H1 (cell line): ENCODE data around the gene HAS3. TPM values are rescaled to one million over a fixed set of nuclear protein-coding genes. Genes with fewer than 3 reads are reported as not detected.
"Not testable (repeated sequence)": the region's sequence is repeated elsewhere in the genome, so short reads cannot be mapped to it uniquely, and the experiment has no call there.

Experiments used
- CTCF ChIA-PET: fragments of 300-600 bp; sonication (Branson Sonifier 250); formaldehyde crosslinking; loops from one replicate; lab custom pipeline; 2021; ENCODE audit not compliant: partially characterized antibody; lab: Charles Lee
- POLR2A ChIA-PET: fragments of 300-600 bp; sonication (Branson Sonifier 250); formaldehyde crosslinking; loops from one replicate; lab custom pipeline; 2021; ENCODE audit warnings: inconsistent platforms; ENCODE audit not compliant: partially characterized antibody; lab: Charles Lee
- DNase-seq, 2 experiments: peaks; one replicate each; pipeline versions ENCODE4 v3.0.0 to v3.0.0-alpha.2; 2010 to 2022; ENCODE audit warnings: low spot score in 2 of 2, low read depth in 1 of 2, mixed read lengths in 1 of 2
- FAIRE-seq: peaks from 2 replicates; lab custom pipeline; 2011; peaks lifted over from hg19 to GRCh38; lab: Jason Lieb, UNC
- H2AFZ ChIP-seq: 2 replicates; pipeline ENCODE4 v1.8.1; 2012; ENCODE audit warnings: low read length, inconsistent platforms
- H2AK5ac ChIP-seq: 2 replicates; pipeline ENCODE4 v1.6.1; 2013; ENCODE audit warnings: low read depth, low read length
- H2BK120ac ChIP-seq: replicated peaks from 2 replicates; pipeline ENCODE3; 2013; ENCODE audit warnings: low read depth, low read length, inconsistent platforms
- H2BK12ac ChIP-seq: 2 replicates; pipeline ENCODE4 v1.6.1; 2013; ENCODE audit warnings: low read depth, low read length
- H2BK15ac ChIP-seq: 2 replicates; pipeline ENCODE4 v1.6.1; 2013; ENCODE audit warnings: low read length
- H2BK20ac ChIP-seq: 2 replicates; pipeline ENCODE4 v1.6.1; 2013; ENCODE audit warnings: low read length
- H2BK5ac ChIP-seq: 2 replicates; pipeline ENCODE4 v1.6.1; 2013; ENCODE audit warnings: low read depth, low read length
- H3K14ac ChIP-seq: 2 replicates; pipeline ENCODE4 v1.6.1; 2013; ENCODE audit warnings: inconsistent platforms; ENCODE audit not compliant: insufficient read length
- H3K18ac ChIP-seq: 2 replicates; pipeline ENCODE4 v1.6.1; 2013; ENCODE audit warnings: low read length; ENCODE audit errors: extremely low read depth
- H3K23ac ChIP-seq: 2 replicates; pipeline ENCODE4 v1.6.1; 2013; ENCODE audit warnings: inconsistent platforms; ENCODE audit not compliant: insufficient read length
- H3K23me2 ChIP-seq: 2 replicates; pipeline ENCODE4 v1.6.1; 2013; ENCODE audit warnings: low read depth, low read length
- H3K27ac ChIP-seq: 2 replicates; pipeline ENCODE4 v1.6.1; 2011; ENCODE audit warnings: low read depth, low read length, inconsistent platforms
- H3K27me3 ChIP-seq, 4 experiments: replicated peaks in 1 of 4; 1 replicate in 1 of 4; 2 replicates in 3 of 4; pipeline versions ENCODE4 v1.6.1 to v1.8.1; 2011 to 2013; ENCODE audit warnings: low read length in 3 of 4, mild to moderate bottlenecking in 3 of 4, inconsistent platforms in 2 of 4, mixed read lengths in 2 of 4, moderate library complexity in 1 of 4; ENCODE audit not compliant: control insufficient read depth in 3 of 4, insufficient read depth in 3 of 4; ENCODE audit errors: extremely low read depth in 1 of 4
- H3K36me3 ChIP-seq, 4 experiments: 2 replicates each; pipeline versions ENCODE4 v1.6.1 to v1.8.1; 2011 to 2013; ENCODE audit warnings: mild to moderate bottlenecking in 4 of 4, low read length in 3 of 4, moderate library complexity in 2 of 4, control low read depth in 1 of 4, inconsistent platforms in 1 of 4; ENCODE audit not compliant: insufficient read depth in 4 of 4, control insufficient read depth in 2 of 4
- H3K4ac ChIP-seq: replicated peaks from 2 replicates; pipeline ENCODE3; 2013; ENCODE audit warnings: low read length, low read depth, mixed read lengths, inconsistent platforms; ENCODE audit not compliant: insufficient read length
- H3K4me1 ChIP-seq, 4 experiments: replicated peaks in 1 of 4; 1 replicate in 1 of 4; 2 replicates in 3 of 4; pipeline versions ENCODE4 v1.6.1 to v1.8.1; 2011 to 2013; ENCODE audit warnings: low read length in 3 of 4, inconsistent platforms in 2 of 4, mixed read lengths in 1 of 4; ENCODE audit not compliant: insufficient read depth in 4 of 4, control insufficient read depth in 3 of 4
- H3K4me2 ChIP-seq, 2 experiments: 2 replicates each; pipeline versions ENCODE4 v1.6.1 to v1.8.1; 2011 to 2013; ENCODE audit warnings: low read depth in 2 of 2, low read length in 2 of 2, control low read depth in 1 of 2, inconsistent platforms in 1 of 2, mild to moderate bottlenecking in 1 of 2; ENCODE audit not compliant: insufficient read depth in 1 of 2
- H3K4me3 ChIP-seq, 4 experiments: fragments of 200-600, 300-600 bp in 1 of 4; sonication (generic), shearing (Covaris generic), sonication (Bioruptor Twin) in 1 of 4; 2 replicates each; pipeline versions ENCODE4 v1.5.1 to v1.8.1; 2011 to 2016; ENCODE audit warnings: low read length in 4 of 4, low read depth in 3 of 4, control low read depth in 2 of 4, inconsistent platforms in 2 of 4, mild to moderate bottlenecking in 2 of 4, mixed read lengths in 1 of 4, moderate library complexity in 1 of 4; ENCODE audit not compliant: insufficient read depth in 2 of 4; ENCODE audit errors: extremely low read depth in 1 of 4
- H3K56ac ChIP-seq: replicated peaks from 2 replicates; pipeline ENCODE3; 2013; ENCODE audit warnings: low read depth, mild to moderate bottlenecking, mixed read lengths, low read length, inconsistent platforms; ENCODE audit not compliant: insufficient read length
- H3K79me1 ChIP-seq: 2 replicates; pipeline ENCODE4 v1.6.1; 2013; ENCODE audit warnings: low read depth, low read length, control low read depth
- H3K79me2 ChIP-seq, 2 experiments: 2 replicates each; pipeline versions ENCODE4 v1.6.1 to v1.8.1; 2012 to 2013; ENCODE audit warnings: low read length in 2 of 2, mild to moderate bottlenecking in 2 of 2, inconsistent platforms in 1 of 2; ENCODE audit not compliant: insufficient read depth in 2 of 2, control insufficient read depth in 1 of 2
- H3K9ac ChIP-seq, 4 experiments: replicated peaks in 1 of 4; 1 replicate in 1 of 4; 2 replicates in 3 of 4; pipeline versions ENCODE4 v1.6.1 to v1.8.1; 2011 to 2013; ENCODE audit warnings: low read depth in 3 of 4, low read length in 3 of 4, control low read depth in 2 of 4, mild to moderate bottlenecking in 2 of 4, moderate library complexity in 2 of 4, inconsistent platforms in 1 of 4; ENCODE audit errors: extremely low read depth in 1 of 4
- H3K9me3 ChIP-seq, 2 experiments: 2 replicates each; pipeline versions ENCODE4 v1.6.1 to v1.8.1; 2012 to 2013; ENCODE audit warnings: mild to moderate bottlenecking in 2 of 2, moderate library complexity in 2 of 2, control low read depth in 1 of 2, inconsistent platforms in 1 of 2, low read depth in 1 of 2, low read length in 1 of 2, mixed read lengths in 1 of 2; ENCODE audit not compliant: insufficient read depth in 2 of 2
- H4K20me1 ChIP-seq, 2 experiments: replicated peaks in 1 of 2; 2 replicates each; pipeline versions ENCODE3 to v1.8.1; 2011 to 2013; ENCODE audit warnings: inconsistent platforms in 2 of 2, low read length in 2 of 2, mild to moderate bottlenecking in 1 of 2; ENCODE audit not compliant: insufficient read depth in 2 of 2, control insufficient read depth in 1 of 2
- H4K5ac ChIP-seq: 2 replicates; pipeline ENCODE4 v1.6.1; 2013; ENCODE audit warnings: low read length, low read depth, mixed read lengths, inconsistent platforms; ENCODE audit not compliant: insufficient read length
- H4K8ac ChIP-seq: 2 replicates; pipeline ENCODE4 v1.8.0; 2013; ENCODE audit warnings: mild to moderate bottlenecking, moderate library complexity, low read length, inconsistent platforms; ENCODE audit not compliant: insufficient read depth; ENCODE audit errors: extremely low read depth
- H4K91ac ChIP-seq: replicated peaks from 2 replicates; pipeline ENCODE3; 2013; ENCODE audit warnings: low read length, mixed read lengths, inconsistent platforms; ENCODE audit not compliant: insufficient read length
- WGBS, 2 experiments: shearing (Covaris generic) in 1 of 2; methylation state at CpG; one replicate each; pipeline versions ENCODE4 v1.1.6 to v1.1.7; 2013 to 2015; ENCODE audit warnings: low lambda C conversion rate in 2 of 2, mixed read lengths in 2 of 2, inconsistent platforms in 1 of 2, low coverage in 1 of 2, missing lambda C conversion rate in 1 of 2; ENCODE audit not compliant: insufficient replicate concordance in 2 of 2, insufficient coverage in 1 of 2, insufficient read length in 1 of 2; ENCODE audit errors: extremely low coverage in 1 of 2, missing lambda C conversion rate in 1 of 2; 5-methylcytosine and 5-hydroxymethylcytosine counted together
- polyA plus RNA-seq, 7 experiments: library from polyadenylated mRNA; depleted of rRNA in 3 of 7; stranded (reverse) in 5 of 7; unstranded in 2 of 7; fragments of >200 nt in 5 of 7; fragments of 200-250 nt in 2 of 7; gene quantifications; 1 replicate in 5 of 7; 2 replicates in 1 of 7; 4 replicates in 1 of 7; pipeline versions ENCODE4 v1.2.1 to v1.2.3, GENCODE V29; 2011 to 2013; ENCODE audit warnings: missing spikeins in 2 of 7, mixed read lengths in 2 of 7
- total RNA-seq: library from RNA; stranded (reverse); fragmentation: NEBNext Ultra II Directional; extraction: Animal tissue kit (Norgen Biotek cat#: 25700); gene quantifications from 2 replicates; pipeline ENCODE4 v1.2.1, GENCODE V29; 2021

The HAS3 gene
- total and polyA plus RNA-seq, 2 of the 8 experiments (the other 6 are each of a cell fraction or from before 2014, with no cell fraction given), result 32.1 to 69.6 TPM

DNA sequence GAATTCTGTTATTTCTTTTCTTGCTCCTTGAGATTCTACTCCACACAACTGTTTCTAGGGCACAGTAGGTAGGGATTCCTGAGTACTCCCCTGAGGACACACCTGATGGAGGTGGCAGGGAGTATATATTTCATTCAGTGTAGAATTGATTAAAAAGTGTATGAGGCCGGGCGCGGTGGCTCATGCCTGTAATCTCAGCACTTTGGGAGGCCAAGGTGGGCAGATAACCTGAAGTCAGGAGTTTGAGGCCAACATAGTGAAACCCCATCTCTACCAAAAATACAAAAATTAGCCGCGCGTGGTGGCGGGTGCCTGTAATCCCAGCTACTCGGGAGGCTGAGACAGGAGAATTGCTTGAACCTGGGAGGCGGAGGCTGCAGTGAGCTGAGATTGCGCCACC is 21.3 kb downstream of the HAS3 start:
- peaks cover 4 to 59% of the 10 kb centered on the region in 2 experiments; a peak in 3 of 4 replicates for H3K79me2 ChIP-seq
- H2AFZ ChIP-seq, H4K5ac ChIP-seq, H3K56ac ChIP-seq, FAIRE-seq, H4K20me1 ChIP-seq, H3K14ac ChIP-seq, H3K4ac ChIP-seq, H2BK120ac ChIP-seq, H3K27ac ChIP-seq, H3K4me1 ChIP-seq, H3K79me1 ChIP-seq, H3K9ac ChIP-seq, H2AK5ac ChIP-seq, H3K27me3 ChIP-seq, H3K23ac ChIP-seq, H4K91ac ChIP-seq, H4K8ac ChIP-seq, DNase-seq, H2BK15ac ChIP-seq, H3K36me3 ChIP-seq, H2BK20ac ChIP-seq, H3K23me2 ChIP-seq, H3K4me2 ChIP-seq, H2BK12ac ChIP-seq, H3K9me3 ChIP-seq, H2BK5ac ChIP-seq, H3K18ac ChIP-seq, H3K4me3 ChIP-seq: not testable (repeated sequence)
- ChIA-PET CTCF (interaction anchor here (1.4 to 12.3 kb wide), 5 partner anchors 15 to 265 kb away, joined by 3 to 174 read pairs (median 7); no protein-coding TSS in a partner anchor), POLR2A (interaction anchor here (0.7 to 1.0 kb wide), 3 partner anchors 18 to 1262 kb away, joined by 3 to 4 read pairs (median 4); no protein-coding TSS in a partner anchor)
- 98% methylated on average over 10 of the region's 10 CpGs; no CpG with 5 or more reads in 1 of the 2 experiments for WGBS, 2 experiments
